Measurements from ENCODE around the gene SERTAD4. TPM values are rescaled to one million over a fixed set of nuclear protein-coding genes. Genes with fewer than 3 reads are reported as not detected.

SERTAD4 gene
- total RNA-seq, 1 donor from 2014 or later = not detected

Other genes starting within 250 kb of the SERTAD4 start
- gene HHAT, start 96.1 kb downstream of the SERTAD4 start, total RNA-seq = 0.73 and 1.0 TPM in 2 replicates

All from T-helper 2 cell treated with Interferon-gamma antibody and Interleukin-4, amounts not matched to agents 100 ng/mL and 5 ng/mL, for 36 hours (primary cell).